ENCODE measurements around the gene RAB27A.

GRCh38 chr15:55230051-55230670, 59.5 kb downstream of the RAB27A start:
- TF ChIP-seq CTCF (IDR thresholded peaks at IDR 0.05) (no peak), POLR2A (IDR thresholded peaks at IDR 0.05) (no peak)
